GM21576 (cell line): ENCODE data around the gene DNAH12.

Source experiments
- ATAC-seq: cut with Tn5 transposase; IDR thresholded peaks from one replicate; pipeline ENCODE4 v1.9.1; 2021; ENCODE audit warnings: mild to moderate bottlenecking, moderate library complexity; ENCODE audit not compliant: unreplicated experiment

DNAH12 gene

GRCh38 chr3:57244946-57245345 lies 299.2 kb downstream of the DNAH12 start:
- ATAC-seq = no peak
